OCI-LY3 (cell line): ENCODE data around the gene FBXO38.

Experiments used
- EZH2phosphoT487 ChIP-seq: fragments of 200-600 bp; shearing (Covaris generic); IDR thresholded peaks from 2 replicates; pipeline ENCODE4 v1.6.1; 2018; ENCODE audit warnings: antibody characterized with exemption, mixed run types, low read depth
- TF ChIP-seq, protein P1 (sequence below): fragments of 200-600, 300-600 bp; sonication (generic); IDR thresholded peaks from 2 replicates; pipeline ENCODE4 v1.5.1; 2014; ENCODE audit warnings: antibody characterized with exemption, low read length, low read depth

DNA sequence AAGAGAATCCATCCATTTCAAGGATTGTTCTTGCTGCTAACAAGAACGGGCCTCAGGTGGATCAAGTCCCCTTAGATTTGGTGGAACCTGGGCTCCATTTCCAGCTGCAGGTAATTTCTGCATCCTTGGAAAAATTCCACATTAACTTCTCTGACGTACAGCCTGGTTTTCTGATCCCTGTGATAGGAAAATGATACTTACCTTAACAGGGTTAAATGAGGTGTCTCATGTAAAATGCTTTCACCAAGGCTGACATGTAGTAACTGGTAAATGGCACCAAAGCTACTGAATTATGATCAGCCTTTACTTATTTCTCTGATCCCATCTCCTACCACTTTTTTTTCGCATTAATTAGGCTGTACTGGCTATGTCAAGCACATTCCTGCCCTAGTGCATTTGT lies 93.7 kb downstream of the FBXO38 start:
- TF ChIP-seq, protein P1, sequence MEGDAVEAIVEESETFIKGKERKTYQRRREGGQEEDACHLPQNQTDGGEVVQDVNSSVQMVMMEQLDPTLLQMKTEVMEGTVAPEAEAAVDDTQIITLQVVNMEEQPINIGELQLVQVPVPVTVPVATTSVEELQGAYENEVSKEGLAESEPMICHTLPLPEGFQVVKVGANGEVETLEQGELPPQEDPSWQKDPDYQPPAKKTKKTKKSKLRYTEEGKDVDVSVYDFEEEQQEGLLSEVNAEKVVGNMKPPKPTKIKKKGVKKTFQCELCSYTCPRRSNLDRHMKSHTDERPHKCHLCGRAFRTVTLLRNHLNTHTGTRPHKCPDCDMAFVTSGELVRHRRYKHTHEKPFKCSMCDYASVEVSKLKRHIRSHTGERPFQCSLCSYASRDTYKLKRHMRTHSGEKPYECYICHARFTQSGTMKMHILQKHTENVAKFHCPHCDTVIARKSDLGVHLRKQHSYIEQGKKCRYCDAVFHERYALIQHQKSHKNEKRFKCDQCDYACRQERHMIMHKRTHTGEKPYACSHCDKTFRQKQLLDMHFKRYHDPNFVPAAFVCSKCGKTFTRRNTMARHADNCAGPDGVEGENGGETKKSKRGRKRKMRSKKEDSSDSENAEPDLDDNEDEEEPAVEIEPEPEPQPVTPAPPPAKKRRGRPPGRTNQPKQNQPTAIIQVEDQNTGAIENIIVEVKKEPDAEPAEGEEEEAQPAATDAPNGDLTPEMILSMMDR = no peak
- TF ChIP-seq EZH2phosphoT487 = no peak
